Vagina (tissue), 2 donors: ENCODE results near the gene GPC1.

ENCODE experiments used
- POLR2A ChIP-seq, 2 donors: fragments of 450-650 bp; IDR thresholded peaks; one replicate each; pipeline ENCODE4 v1.6.1; 2017; ENCODE audit warnings: antibody characterized with exemption in 2 of 2, mild to moderate bottlenecking in 2 of 2, moderate library complexity in 2 of 2
- POLR2AphosphoS5 ChIP-seq, 2 donors: sonication (generic); formaldehyde crosslinking; IDR thresholded peaks; one replicate each; pipeline ENCODE4 v1.9.0; 2017; ENCODE audit warnings: antibody characterized with exemption in 2 of 2, mild to moderate bottlenecking in 2 of 2, low read depth in 1 of 2; ENCODE audit not compliant: insufficient read depth in 1 of 2
- TF ChIP-seq, protein P1 (sequence below), 3 experiments: fragments of 450-650 bp in 2 of 3; fragments of 200-600 bp in 1 of 3; sonication (generic) in 1 of 3; IDR thresholded peaks; one replicate each; pipeline ENCODE4 v1.5.1; 2017 to 2019; ENCODE audit warnings: antibody characterized with exemption in 3 of 3, mild to moderate bottlenecking in 2 of 3, moderate library complexity in 2 of 3

DNA sequence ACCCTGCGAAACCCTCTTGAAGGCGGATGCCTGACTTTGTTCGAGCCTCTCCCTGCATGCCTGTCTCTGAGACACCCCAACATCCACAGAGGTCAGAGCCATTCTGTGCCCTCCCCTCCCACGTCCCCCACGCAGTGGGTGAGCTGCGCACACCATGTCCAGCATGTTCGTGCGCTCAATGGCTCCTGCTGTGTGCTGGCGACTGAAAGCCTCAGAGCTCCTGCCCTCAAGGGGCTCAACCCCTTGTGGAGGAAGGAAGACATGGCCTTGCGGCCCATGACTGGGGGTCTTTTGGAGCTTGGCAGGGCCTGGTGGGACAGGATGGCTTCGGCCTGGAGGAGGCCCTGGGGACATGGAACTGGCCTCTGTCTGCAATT, 76.6 kb downstream of the GPC1 start:
- TF ChIP-seq, protein P1, sequence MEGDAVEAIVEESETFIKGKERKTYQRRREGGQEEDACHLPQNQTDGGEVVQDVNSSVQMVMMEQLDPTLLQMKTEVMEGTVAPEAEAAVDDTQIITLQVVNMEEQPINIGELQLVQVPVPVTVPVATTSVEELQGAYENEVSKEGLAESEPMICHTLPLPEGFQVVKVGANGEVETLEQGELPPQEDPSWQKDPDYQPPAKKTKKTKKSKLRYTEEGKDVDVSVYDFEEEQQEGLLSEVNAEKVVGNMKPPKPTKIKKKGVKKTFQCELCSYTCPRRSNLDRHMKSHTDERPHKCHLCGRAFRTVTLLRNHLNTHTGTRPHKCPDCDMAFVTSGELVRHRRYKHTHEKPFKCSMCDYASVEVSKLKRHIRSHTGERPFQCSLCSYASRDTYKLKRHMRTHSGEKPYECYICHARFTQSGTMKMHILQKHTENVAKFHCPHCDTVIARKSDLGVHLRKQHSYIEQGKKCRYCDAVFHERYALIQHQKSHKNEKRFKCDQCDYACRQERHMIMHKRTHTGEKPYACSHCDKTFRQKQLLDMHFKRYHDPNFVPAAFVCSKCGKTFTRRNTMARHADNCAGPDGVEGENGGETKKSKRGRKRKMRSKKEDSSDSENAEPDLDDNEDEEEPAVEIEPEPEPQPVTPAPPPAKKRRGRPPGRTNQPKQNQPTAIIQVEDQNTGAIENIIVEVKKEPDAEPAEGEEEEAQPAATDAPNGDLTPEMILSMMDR (IDR thresholded peaks at IDR 0.05): no peak
- TF ChIP-seq POLR2AphosphoS5 (IDR thresholded peaks at IDR 0.05; ENCODE audit: insufficient read depth in 1 of 2, low read depth in 1 of 2) (no peak), POLR2A (IDR thresholded peaks at IDR 0.05) (no peak)
